SK-N-SH (cell line): ENCODE data around the gene DGKD. TPM values are rescaled to one million over a fixed set of nuclear protein-coding genes. Genes with fewer than 3 reads are reported as not detected.

ENCODE experiments used
- CTCF ChIA-PET: fragments of 300-600, 350-600 bp; formaldehyde crosslinking; extraction: SDS; loops from one replicate; lab custom pipeline; 2021; lab: Yijun Ruan, JAX
- POLR2A ChIA-PET: fragments of 350-600 bp; sonication (Branson Sonifier 250); formaldehyde crosslinking; extraction: SDS; loops from one replicate; lab custom pipeline; 2020; ENCODE audit warnings: antibody characterized with exemption, inconsistent platforms; lab: Yijun Ruan, JAX
- DNase-seq: peaks from one replicate; pipeline ENCODE4 v3.0.0; 2012
- H2AFZ ChIP-seq: fragments of 200-600 bp; sonication (generic); 2 replicates; pipeline ENCODE4 v1.8.1; 2016; ENCODE audit warnings: antibody characterized with exemption, mild to moderate bottlenecking, low read depth
- H3F3A ChIP-seq: fragments of 200-600 bp; sonication (generic); replicated peaks from 2 replicates; pipeline ENCODE3; 2016; ENCODE audit warnings: antibody characterized with exemption, mild to moderate bottlenecking; ENCODE audit not compliant: insufficient read depth
- H3K27ac ChIP-seq, 2 experiments: fragments of 200-500 bp in 1 of 2; fragments of 200-600 bp in 1 of 2; sonication (Bioruptor generic) in 1 of 2; sonication (generic), shearing (Covaris generic) in 1 of 2; 2 replicates each; pipeline versions ENCODE4 v1.5.1 to v1.6.1; 2014 to 2016; ENCODE audit warnings: low read depth in 2 of 2, inconsistent platforms in 1 of 2, low read length in 1 of 2, mild to moderate bottlenecking in 1 of 2, mixed read lengths in 1 of 2
- H3K27me3 ChIP-seq: fragments of 200-600 bp; sonication (generic), shearing (Covaris generic); 2 replicates; pipeline ENCODE4 v1.6.1; 2016; ENCODE audit warnings: mixed run types; ENCODE audit not compliant: insufficient read depth
- H3K36me3 ChIP-seq, 2 experiments: fragments of 200-500 bp in 1 of 2; fragments of 200-600 bp in 1 of 2; sonication (Bioruptor generic) in 1 of 2; sonication (generic) in 1 of 2; replicated peaks in 1 of 2; 2 replicates each; pipeline versions ENCODE3 to v1.5.1; 2014 to 2016; ENCODE audit warnings: low read length in 1 of 2, mild to moderate bottlenecking in 1 of 2; ENCODE audit not compliant: insufficient read depth in 2 of 2, control insufficient read depth in 1 of 2
- H3K4me1 ChIP-seq, 2 experiments: fragments of 200-500 bp in 1 of 2; fragments of 200-600 bp in 1 of 2; sonication (Bioruptor generic) in 1 of 2; sonication (generic), shearing (Covaris generic) in 1 of 2; 2 replicates each; pipeline versions ENCODE4 v1.5.1 to v1.6.1; 2014 to 2016; ENCODE audit warnings: low read depth in 1 of 2, low read length in 1 of 2, mixed run types in 1 of 2; ENCODE audit not compliant: insufficient read depth in 2 of 2, control insufficient read depth in 1 of 2
- H3K4me2 ChIP-seq: fragments of 200-600 bp; sonication (generic), shearing (Covaris generic); 2 replicates; pipeline ENCODE4 v1.6.1; 2017; ENCODE audit warnings: mixed run types
- H3K4me3 ChIP-seq, 2 experiments: fragments of 200-500 bp in 1 of 2; fragments of 200-600 bp in 1 of 2; sonication (Bioruptor generic) in 1 of 2; sonication (generic), shearing (Covaris generic) in 1 of 2; 2 replicates each; pipeline versions ENCODE4 v1.5.1 to v1.8.1; 2014 to 2016; ENCODE audit warnings: low read depth in 2 of 2, inconsistent platforms in 1 of 2, low read length in 1 of 2, mild to moderate bottlenecking in 1 of 2, mixed read lengths in 1 of 2, moderate library complexity in 1 of 2
- H3K79me2 ChIP-seq: fragments of 200-600 bp; sonication (generic); 2 replicates; pipeline ENCODE4 v1.8.1; 2017; ENCODE audit warnings: mild to moderate bottlenecking; ENCODE audit not compliant: insufficient read depth
- H3K9ac ChIP-seq: fragments of 200-600 bp; sonication (generic); 2 replicates; pipeline ENCODE4 v1.6.1; 2017; ENCODE audit warnings: mixed run types
- H3K9me2 ChIP-seq: fragments of 200-600 bp; sonication (generic); 2 replicates; pipeline ENCODE4 v1.6.1; 2017; ENCODE audit warnings: mixed run types
- H3K9me3 ChIP-seq: fragments of 200-600 bp; sonication (generic); 2 replicates; pipeline ENCODE4 v1.6.1; 2017; ENCODE audit warnings: mixed run types, mild to moderate bottlenecking, moderate library complexity
- H4K20me1 ChIP-seq: fragments of 200-600 bp; sonication (generic); 2 replicates; pipeline ENCODE4 v1.6.1; 2017; ENCODE audit warnings: mild to moderate bottlenecking, mixed run types; ENCODE audit not compliant: insufficient read depth
- CHD2 ChIP-seq: fragments of 150-350 bp; IDR thresholded peaks from 2 replicates; pipeline ENCODE4 v1.6.1; 2018; ENCODE audit warnings: low read length; ENCODE audit not compliant: partially characterized antibody
- ELF1 ChIP-seq: IDR thresholded peaks from 2 replicates; pipeline ENCODE4 v1.4.0; 2012
- EP300 ChIP-seq, 2 experiments: IDR thresholded peaks; 2 replicates each; pipeline versions ENCODE4 v1.4.0 to v1.6.1; 2012; ENCODE audit warnings: borderline replicate concordance in 1 of 2, low read depth in 1 of 2, low read length in 1 of 2
- FOSL2 ChIP-seq: IDR thresholded peaks from 2 replicates; pipeline ENCODE4 v1.4.0; 2012; ENCODE audit warnings: low read depth, mild to moderate bottlenecking, moderate library complexity, borderline replicate concordance
- GABPA ChIP-seq: IDR thresholded peaks from 2 replicates; pipeline ENCODE4 v1.4.0; 2012; ENCODE audit warnings: low read depth, mild to moderate bottlenecking
- JUND ChIP-seq: IDR thresholded peaks from 2 replicates; pipeline ENCODE4 v1.4.0; 2012
- MEF2A ChIP-seq: IDR thresholded peaks from 2 replicates; pipeline ENCODE4 v1.4.0; 2012; ENCODE audit warnings: low read depth, borderline replicate concordance
- POLR2AphosphoS5 ChIP-seq: IDR thresholded peaks from 2 replicates; pipeline ENCODE4 v1.6.1; 2012; ENCODE audit warnings: low read depth, low read length
- RCOR1 ChIP-seq: fragments of 150-350 bp; IDR thresholded peaks from 2 replicates; pipeline ENCODE4 v1.6.1; 2017; ENCODE audit warnings: antibody characterized with exemption, low read length
- RXRA ChIP-seq: IDR thresholded peaks from 2 replicates; pipeline ENCODE4 v1.4.0; 2012; ENCODE audit warnings: low read depth, mild to moderate bottlenecking, borderline replicate concordance
- SMC3 ChIP-seq: IDR thresholded peaks from 2 replicates; pipeline ENCODE4 v1.6.1; 2012; ENCODE audit warnings: low read depth, low read length, improper control_type of control experiment
- TCF12 ChIP-seq: IDR thresholded peaks from 2 replicates; pipeline ENCODE4 v1.4.0; 2012
- YY1 ChIP-seq: IDR thresholded peaks from 2 replicates; pipeline ENCODE4 v1.4.0; 2012; ENCODE audit warnings: low read depth, mild to moderate bottlenecking
- WGBS: methylation state at CpG from one replicate; pipeline ENCODE4 v1.1.6; 2017; ENCODE audit warnings: low lambda C conversion rate; 5-methylcytosine and 5-hydroxymethylcytosine counted together
- polyA plus RNA-seq, 3 experiments: library from polyadenylated mRNA; depleted of rRNA; stranded (reverse); fragments of >200 nt; gene quantifications; 2 replicates each; pipeline ENCODE4 v1.2.3, GENCODE V29; 2012
- TF ChIP-seq, protein P1 (sequence below): fragments of 150-350 bp; IDR thresholded peaks from 2 replicates; pipeline ENCODE4 v1.6.1; 2016; ENCODE audit warnings: mild to moderate bottlenecking, low read depth, low read length
- TF ChIP-seq, protein P2 (sequence below): IDR thresholded peaks from 2 replicates; pipeline ENCODE4 v1.4.0; 2012; ENCODE audit warnings: low read depth, borderline replicate concordance
- TF ChIP-seq, protein P3 (sequence below): IDR thresholded peaks from 2 replicates; pipeline ENCODE4 v1.4.0; 2012; ENCODE audit warnings: low read depth, borderline replicate concordance
- TF ChIP-seq, protein P4 (sequence below): IDR thresholded peaks from 2 replicates; pipeline ENCODE4 v1.4.0; 2012; ENCODE audit warnings: low read depth

DGKD gene
- polyA plus RNA-seq, 1 of the 3 experiments (the other 2 are of a cell fraction) = 21.7 TPM

DNA sequence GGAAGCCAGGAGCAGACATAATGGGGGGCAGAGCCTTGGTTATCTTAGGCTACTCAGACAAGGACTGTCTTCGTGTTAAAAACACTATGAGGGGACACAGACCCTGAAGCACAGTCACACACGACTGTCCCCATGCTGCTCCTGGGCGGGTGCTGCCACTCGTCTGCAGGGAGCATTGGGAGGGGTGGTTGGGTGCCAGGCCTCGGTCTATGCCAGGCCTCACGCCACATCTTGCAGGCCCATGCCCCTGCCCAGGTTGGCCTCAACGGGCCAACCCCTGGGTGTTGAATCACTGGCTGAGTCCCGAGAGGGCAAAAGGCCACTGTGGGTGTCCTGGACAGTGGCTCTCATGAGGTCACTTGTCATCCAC, 114.4 kb downstream of the DGKD start:
- H3K79me2 ChIP-seq = no peaks in the 10 kb centered on the region
- H3F3A ChIP-seq = peaks cover 5% of the 10 kb centered on the region
- peaks cover 10 to 57% of the 10 kb centered on the region in 2 experiments for H3K36me3 ChIP-seq
- H3K9ac ChIP-seq = no peak overlapping the region
- no peaks in the 10 kb centered on the region for H4K20me1 ChIP-seq
- no peak overlapping the region for H3K4me2 ChIP-seq
- no peaks in the 10 kb centered on the region for H3K27me3 ChIP-seq
- no peak for TF ChIP-seq MEF2A
- TF ChIP-seq SMC3 = no peak
- TF ChIP-seq POLR2AphosphoS5 = no peak
- TF ChIP-seq FOSL2 = no peak
- TF ChIP-seq, protein P1, sequence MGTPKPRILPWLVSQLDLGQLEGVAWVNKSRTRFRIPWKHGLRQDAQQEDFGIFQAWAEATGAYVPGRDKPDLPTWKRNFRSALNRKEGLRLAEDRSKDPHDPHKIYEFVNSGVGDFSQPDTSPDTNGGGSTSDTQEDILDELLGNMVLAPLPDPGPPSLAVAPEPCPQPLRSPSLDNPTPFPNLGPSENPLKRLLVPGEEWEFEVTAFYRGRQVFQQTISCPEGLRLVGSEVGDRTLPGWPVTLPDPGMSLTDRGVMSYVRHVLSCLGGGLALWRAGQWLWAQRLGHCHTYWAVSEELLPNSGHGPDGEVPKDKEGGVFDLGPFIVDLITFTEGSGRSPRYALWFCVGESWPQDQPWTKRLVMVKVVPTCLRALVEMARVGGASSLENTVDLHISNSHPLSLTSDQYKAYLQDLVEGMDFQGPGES = no peak
- no peak for TF ChIP-seq TCF12
- no peak for TF ChIP-seq YY1
- no peak for TF ChIP-seq ELF1
- TF ChIP-seq RCOR1 = no peak
- no peak for TF ChIP-seq RXRA
- TF ChIP-seq EP300 (IDR thresholded peaks at IDR 0.05; ENCODE audit: borderline replicate concordance in 1 of 2, low read depth in 1 of 2, low read length in 1 of 2) = no peak
- TF ChIP-seq, protein P2, sequence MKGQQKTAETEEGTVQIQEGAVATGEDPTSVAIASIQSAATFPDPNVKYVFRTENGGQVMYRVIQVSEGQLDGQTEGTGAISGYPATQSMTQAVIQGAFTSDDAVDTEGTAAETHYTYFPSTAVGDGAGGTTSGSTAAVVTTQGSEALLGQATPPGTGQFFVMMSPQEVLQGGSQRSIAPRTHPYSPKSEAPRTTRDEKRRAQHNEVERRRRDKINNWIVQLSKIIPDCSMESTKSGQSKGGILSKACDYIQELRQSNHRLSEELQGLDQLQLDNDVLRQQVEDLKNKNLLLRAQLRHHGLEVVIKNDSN = no peak
- TF ChIP-seq, protein P3, sequence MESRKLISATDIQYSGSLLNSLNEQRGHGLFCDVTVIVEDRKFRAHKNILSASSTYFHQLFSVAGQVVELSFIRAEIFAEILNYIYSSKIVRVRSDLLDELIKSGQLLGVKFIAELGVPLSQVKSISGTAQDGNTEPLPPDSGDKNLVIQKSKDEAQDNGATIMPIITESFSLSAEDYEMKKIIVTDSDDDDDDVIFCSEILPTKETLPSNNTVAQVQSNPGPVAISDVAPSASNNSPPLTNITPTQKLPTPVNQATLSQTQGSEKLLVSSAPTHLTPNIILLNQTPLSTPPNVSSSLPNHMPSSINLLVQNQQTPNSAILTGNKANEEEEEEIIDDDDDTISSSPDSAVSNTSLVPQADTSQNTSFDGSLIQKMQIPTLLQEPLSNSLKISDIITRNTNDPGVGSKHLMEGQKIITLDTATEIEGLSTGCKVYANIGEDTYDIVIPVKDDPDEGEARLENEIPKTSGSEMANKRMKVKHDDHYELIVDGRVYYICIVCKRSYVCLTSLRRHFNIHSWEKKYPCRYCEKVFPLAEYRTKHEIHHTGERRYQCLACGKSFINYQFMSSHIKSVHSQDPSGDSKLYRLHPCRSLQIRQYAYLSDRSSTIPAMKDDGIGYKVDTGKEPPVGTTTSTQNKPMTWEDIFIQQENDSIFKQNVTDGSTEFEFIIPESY = no peak
- no peak for TF ChIP-seq JUND
- TF ChIP-seq GABPA = no peak
- TF ChIP-seq, protein P4, sequence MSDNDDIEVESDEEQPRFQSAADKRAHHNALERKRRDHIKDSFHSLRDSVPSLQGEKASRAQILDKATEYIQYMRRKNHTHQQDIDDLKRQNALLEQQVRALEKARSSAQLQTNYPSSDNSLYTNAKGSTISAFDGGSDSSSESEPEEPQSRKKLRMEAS = no peak
- TF ChIP-seq CHD2 = no peak
- DNase-seq = no peak
- CTCF ChIA-PET = no interaction called here
- no peak overlapping the region for H3K4me3 ChIP-seq
- H3K27ac ChIP-seq = no peak overlapping the region; a peak in 1 of 4 replicates
- H3K9me3 ChIP-seq = no peaks in the 10 kb centered on the region
- H3K4me1 ChIP-seq = peaks cover 0 to 5% of the 10 kb centered on the region in 2 experiments; a peak in 1 of 4 replicates
- POLR2A ChIA-PET = interaction anchor here (1.0 kb wide), 1 partner anchor 81 kb away, joined by 3 read pairs; no protein-coding TSS in a partner anchor
- 100% methylated on average over 4 of the region's 8 CpGs for WGBS
- no peaks in the 10 kb centered on the region for H3K9me2 ChIP-seq
- H2AFZ ChIP-seq = no peak overlapping the region
